GM12892 (cell line): ENCODE measurements around the gene TRIM2.

Source experiments
- POLR2A ChIP-seq: IDR thresholded peaks from 2 replicates; pipeline ENCODE4 v1.6.1; 2011; ENCODE audit warnings: low read depth, low read length, control low read depth
- POLR2AphosphoS5 ChIP-seq: IDR thresholded peaks from 2 replicates; pipeline ENCODE4 v1.6.1; 2011; ENCODE audit warnings: low read depth, low read length, control low read depth
- TAF1 ChIP-seq: IDR thresholded peaks from 2 replicates; pipeline ENCODE4 v1.6.1; 2011; ENCODE audit warnings: low read depth, mild to moderate bottlenecking, control low read depth, low read length, borderline replicate concordance

GRCh38 chr4:153261914-153262313, 57.7 kb downstream of the TRIM2 start:
- no peak for TF ChIP-seq POLR2A
- no peak for TF ChIP-seq POLR2AphosphoS5
- TF ChIP-seq TAF1 = no peak
